Left ventricle myocardium inferior (tissue), 1 donor: ENCODE results near the gene GJC3. TPM values are rescaled to one million over a fixed set of nuclear protein-coding genes. Genes with fewer than 3 reads are reported as not detected.
"Not testable (repeated sequence)": the region's sequence is repeated elsewhere in the genome, so short reads cannot be mapped to it uniquely, and the experiment has no call there.

Experiments
- DNase-seq: peaks from one replicate; pipeline ENCODE4 v3.0.0-alpha.2; 2020
- H3K27ac ChIP-seq: fragments of 200-600 bp; replicated peaks from 2 replicates; pipeline ENCODE4 v1.8.0; 2021
- H3K27me3 ChIP-seq: fragments of 200-600 bp; 2 replicates; pipeline ENCODE4 v1.8.0; 2021; ENCODE audit warnings: low read depth
- H3K36me3 ChIP-seq: fragments of 200-600 bp; 2 replicates; pipeline ENCODE4 v1.8.0; 2021
- H3K4me1 ChIP-seq: fragments of 200-600 bp; 2 replicates; pipeline ENCODE4 v1.8.0; 2021
- H3K4me3 ChIP-seq: fragments of 200-600 bp; 2 replicates; pipeline ENCODE4 v1.8.0; 2021; ENCODE audit warnings: mild to moderate bottlenecking, moderate library complexity
- H3K9me3 ChIP-seq: fragments of 200-600 bp; replicated peaks from 2 replicates; pipeline ENCODE4 v1.8.0; 2021
- CTCF ChIP-seq: fragments of 200-600 bp; IDR thresholded peaks from 2 replicates; pipeline ENCODE4 v1.8.0; 2021; ENCODE audit warnings: antibody characterized with exemption, mild to moderate bottlenecking, borderline replicate concordance
- intact Hi-C: fragments of 100-400 bp; cut with micrococcal nuclease; formaldehyde crosslinking; loops from one replicate; pipeline ENCODE4 v1.11.0; 2022
- long read RNA-seq: library from polyadenylated mRNA; unstranded; transcript quantifications from one replicate; pipeline ENCODE4 v2.0.0, GENCODE V29; 2021
- total RNA-seq: library from RNA; stranded (reverse); fragmentation: NEBNext Ultra II Directional; extraction: Animal tissue kit (Norgen Biotek cat#: 25700); gene quantifications from one replicate; pipeline ENCODE4 v1.2.1, GENCODE V29; 2021
- donor health status: DM: no; HTN: yes; CAD: no; lungs with severe emphysema.

Gene GJC3, protein sequence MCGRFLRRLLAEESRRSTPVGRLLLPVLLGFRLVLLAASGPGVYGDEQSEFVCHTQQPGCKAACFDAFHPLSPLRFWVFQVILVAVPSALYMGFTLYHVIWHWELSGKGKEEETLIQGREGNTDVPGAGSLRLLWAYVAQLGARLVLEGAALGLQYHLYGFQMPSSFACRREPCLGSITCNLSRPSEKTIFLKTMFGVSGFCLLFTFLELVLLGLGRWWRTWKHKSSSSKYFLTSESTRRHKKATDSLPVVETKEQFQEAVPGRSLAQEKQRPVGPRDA
- total RNA-seq = 0.27 TPM
- long read RNA-seq = 0 reads

DNA sequence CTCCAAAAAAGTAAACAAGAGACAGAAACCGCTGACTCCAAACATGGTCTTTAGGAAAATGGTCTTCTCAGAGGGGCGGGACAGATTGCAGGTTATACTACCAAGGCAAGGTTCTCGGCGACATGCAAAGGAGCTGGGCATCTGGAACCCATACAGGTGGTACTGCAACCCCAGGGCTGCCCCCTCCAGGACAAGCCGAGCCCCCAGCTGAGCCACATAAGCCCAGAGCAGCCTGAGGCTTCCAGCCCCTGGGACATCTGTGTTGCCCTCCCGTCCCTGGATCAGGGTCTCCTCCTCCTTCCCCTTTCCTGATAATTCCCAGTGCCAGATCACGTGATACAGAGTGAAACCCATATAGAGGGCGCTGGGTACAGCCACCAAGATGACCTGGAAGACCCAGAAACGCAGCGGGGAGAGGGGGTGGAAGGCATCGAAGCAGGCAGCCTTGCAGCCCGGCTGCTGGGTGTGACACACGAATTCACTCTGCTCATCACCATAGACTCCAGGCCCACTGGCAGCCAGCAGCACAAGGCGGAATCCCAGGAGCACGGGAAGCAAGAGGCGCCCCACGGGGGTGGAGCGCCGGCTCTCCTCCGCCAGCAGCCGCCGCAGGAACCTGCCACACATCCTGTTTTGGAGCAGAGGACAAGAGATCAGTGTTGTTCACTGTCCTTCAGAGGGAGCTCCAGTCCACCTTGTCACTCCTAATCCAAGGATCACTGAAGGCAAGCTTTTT is at the start of gene GJC3:
Gene GJC3 (minus strand): TSS at position 627 of the 736 bp plus-strand sequence. CDS start 0 bp downstream, at position 627.
- Histone ChIP-seq H3K36me3 (no peaks in the 10 kb centered on the region), H3K27me3 (no peaks in the 10 kb centered on the region), H3K4me3 (peak within 1 kb of the TSS; percentile 58), H3K27ac (peak within 1 kb of the TSS; percentile 81), H3K4me1 (peaks cover 22% of the 10 kb centered on the region), H3K9me3 (no peaks in the 10 kb centered on the region)
- peak; percentile 62 for DNase-seq
- peak; percentile 73 for TF ChIP-seq CTCF
- intact Hi-C loops = no loop called here

- Histone ChIP-seq H3K36me3 (no peaks in the 10 kb centered on the region), H3K9me3 (peaks cover 3% of the 10 kb centered on the region), H3K27ac (peak overlapping the region; percentile 75), H3K4me1 (peaks cover 21% of the 10 kb centered on the region), H3K27me3 (peaks cover 9% of the 10 kb centered on the region), H3K4me3 (no peak overlapping the region)
- no peak for TF ChIP-seq CTCF
- intact Hi-C loops = no loop called here
- DNase-seq = no peak
These were observed 47.2 kb upstream of the GJC3 start for GRCh38 chr7:99976626-99977025.

DNA sequence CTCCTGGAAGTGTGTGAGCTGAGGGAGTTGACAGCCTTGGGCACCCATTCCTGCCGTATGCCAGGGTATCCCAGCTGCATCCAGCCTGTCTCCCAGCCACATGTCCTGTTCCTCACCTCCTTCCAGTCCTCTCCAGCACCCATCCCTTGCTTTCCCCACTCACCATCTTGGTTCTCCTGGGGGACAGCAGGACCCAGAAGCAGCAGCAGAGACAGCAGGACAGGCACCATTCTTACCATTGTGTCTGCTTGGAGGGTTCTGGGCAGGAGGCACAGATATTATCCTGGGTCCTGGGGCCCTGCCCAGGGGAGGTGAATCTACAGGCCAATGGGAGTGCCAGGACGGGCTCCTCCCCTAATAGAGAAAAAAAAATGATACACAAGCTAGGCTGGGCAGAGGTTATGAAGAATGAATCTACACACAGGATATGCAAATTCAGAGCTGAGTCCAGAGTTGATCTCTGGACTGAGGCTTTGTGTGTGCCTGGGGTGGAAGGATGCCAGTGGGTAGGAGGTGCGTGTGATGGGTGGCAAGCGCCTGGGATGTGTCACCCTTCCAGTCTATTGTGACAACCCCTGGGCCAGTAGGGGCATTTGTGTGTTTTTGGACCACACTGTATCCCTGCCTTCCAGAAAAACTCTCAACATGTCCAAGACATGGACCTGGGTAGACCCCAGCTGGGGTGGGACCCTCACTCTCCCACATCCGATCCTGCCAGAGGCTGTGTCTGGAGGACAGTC is 46.5 kb upstream of the GJC3 start, which contains the start of gene AZGP1:
Gene AZGP1 (minus strand): TSS at position 250 of the 740 bp plus-strand sequence. CDS start 11 bp downstream, at position 239.
- H3K4me3 ChIP-seq = peak within 1 kb of the TSS; percentile 54
- no peak for TF ChIP-seq CTCF
- H3K27ac ChIP-seq = peak within 1 kb of the TSS; percentile 75
- DNase-seq = peak; percentile 56
- H3K27me3 ChIP-seq = peaks cover 9% of the 10 kb centered on the region
- peaks cover 21% of the 10 kb centered on the region for H3K4me1 ChIP-seq
- intact Hi-C loops = no loop called here
- H3K36me3 ChIP-seq = no peaks in the 10 kb centered on the region
- peaks cover 3% of the 10 kb centered on the region for H3K9me3 ChIP-seq

DNA sequence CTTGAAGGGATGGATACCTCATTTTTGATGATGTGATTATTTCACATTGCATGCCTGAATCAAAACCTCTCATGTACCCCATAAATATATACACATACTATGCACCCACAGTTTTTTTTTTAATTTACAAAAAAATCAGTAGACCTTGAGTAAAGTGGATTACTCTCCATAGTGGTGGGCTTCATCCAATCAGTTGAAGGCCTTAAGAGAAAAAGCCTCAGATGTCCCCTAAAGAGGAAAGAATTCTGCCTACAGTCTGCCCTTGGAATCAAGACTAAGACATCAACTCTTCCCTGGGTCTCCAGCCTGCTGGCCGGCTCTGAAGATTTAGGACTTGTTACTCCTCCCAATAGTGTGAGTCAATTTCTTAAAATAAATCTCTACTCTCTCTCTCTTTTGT is 45.3 kb upstream of the GJC3 start:
- intact Hi-C loops = no loop called here
- peaks cover 17% of the 10 kb centered on the region for H3K4me1 ChIP-seq
- TF ChIP-seq CTCF = no peak
- peak overlapping the region; percentile 54 for H3K4me3 ChIP-seq
- no peak overlapping the region for H3K27ac ChIP-seq
- peaks cover 9% of the 10 kb centered on the region for H3K27me3 ChIP-seq
- DNase-seq = no peak
- no peaks in the 10 kb centered on the region for H3K36me3 ChIP-seq
- H3K9me3 ChIP-seq = peaks cover 3% of the 10 kb centered on the region

DNA sequence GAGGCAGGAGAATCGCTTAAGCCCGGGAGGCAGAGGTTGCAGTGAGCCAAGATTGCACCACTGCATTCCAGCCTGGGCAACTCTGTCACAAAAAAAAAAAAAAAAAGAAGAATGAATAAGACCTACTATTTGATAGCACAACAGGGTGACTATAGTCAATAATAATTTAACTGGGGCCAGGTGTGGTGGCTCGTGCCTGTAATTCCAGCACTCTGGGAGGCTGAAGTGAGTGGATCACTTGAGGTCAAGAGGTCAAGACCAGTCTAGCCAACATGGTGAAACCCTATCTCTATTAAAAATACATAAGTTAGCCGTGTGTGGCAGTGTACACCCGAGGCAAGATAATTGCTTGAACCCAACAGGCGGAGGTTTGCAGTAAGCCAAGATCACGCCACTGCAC is 44.4 kb upstream of the GJC3 start:
- intact Hi-C loops, H3K36me3 ChIP-seq, H3K4me3 ChIP-seq, H3K9me3 ChIP-seq, DNase-seq, H3K27me3 ChIP-seq, H3K27ac ChIP-seq: not testable (repeated sequence)
- peaks cover 17% of the 10 kb centered on the region for H3K4me1 ChIP-seq
